ENCODE data around the gene SLC2A5. TPM values are rescaled to one million over a fixed set of nuclear protein-coding genes. Genes with fewer than 3 reads are reported as not detected.

The SLC2A5 gene
- total and polyA plus RNA-seq, 12 donors = 0.50 to 29.9 (median 4.3) TPM

GRCh38 chr1:8992936-8993687 lies 76.3 kb downstream of the SLC2A5 start:
- no peaks in the 10 kb centered on the region for H3K36me3 ChIP-seq (replicated peaks in 1 of 2)
- H3K27ac ChIP-seq = no peak overlapping the region
- intact Hi-C loops (cut with DNase I) = no loop called here
- peaks cover 0 to 2% of the 10 kb centered on the region in 2 donors for H3K4me1 ChIP-seq (replicated peaks in 1 of 2)
- H3K27me3 ChIP-seq = no peaks in the 10 kb centered on the region
- WGBS, 4 donors = 90 to 94% (median 93%) methylated on average over 8 of the region's 8 CpGs
- no peak overlapping the region for H3K4me3 ChIP-seq
- H3K9me3 ChIP-seq (replicated peaks in 1 of 3) = no peaks in the 10 kb centered on the region
- no peak for DNase-seq
- TF ChIP-seq POLR2A (IDR thresholded peaks at IDR 0.05) = no peak
- TF ChIP-seq CTCF (IDR thresholded peaks at IDR 0.05) = peak in 1 of 6 experiments; percentile 18

- Histone ChIP-seq H3K36me3 (replicated peaks in 1 of 2) (no peaks in the 10 kb centered on the region), H3K27ac (no peak overlapping the region), H3K27me3 (no peaks in the 10 kb centered on the region), H3K9me3 (replicated peaks in 1 of 3) (no peaks in the 10 kb centered on the region), H3K4me3 (no peak overlapping the region), H3K4me1 (replicated peaks in 1 of 2) (peaks cover 0 to 7% of the 10 kb centered on the region in 2 donors)
- 66 to 78% (median 73%) methylated on average over 3 to 4 of the region's 4 CpGs for WGBS, 4 donors
- intact Hi-C loops (cut with DNase I) = loop anchor here (5.0 kb wide), 2 partner anchors 68 to 128 kb away; no protein-coding TSS in a partner anchor
- DNase-seq = no peak
- no peak for TF ChIP-seq CTCF (IDR thresholded peaks at IDR 0.05)
Observed at GRCh38 chr1:8989821-8990220, 79.6 kb downstream of the SLC2A5 start.

GRCh38 chr1:8989061-8989460 lies 80.4 kb downstream of the SLC2A5 start:
- H3K4me1 ChIP-seq (replicated peaks in 1 of 2) = peaks cover 0 to 7% of the 10 kb centered on the region in 2 donors

GRCh38 chr1:8988618-8988967 lies 80.8 kb downstream of the SLC2A5 start:
- WGBS, 4 donors = 56 to 68% (median 67%) methylated on average over 9 to 13 of the region's 13 CpGs
- DNase-seq = no peak
- no peaks in the 10 kb centered on the region for H3K9me3 ChIP-seq (replicated peaks in 1 of 3)
- intact Hi-C loops (cut with DNase I) = loop anchor here (5.0 kb wide), 2 partner anchors 66 to 126 kb away; no protein-coding TSS in a partner anchor
- no peak overlapping the region for H3K27ac ChIP-seq
- H3K27me3 ChIP-seq = no peaks in the 10 kb centered on the region
- H3K36me3 ChIP-seq (replicated peaks in 1 of 2) = no peaks in the 10 kb centered on the region
- peaks cover 0 to 7% of the 10 kb centered on the region in 2 donors for H3K4me1 ChIP-seq (replicated peaks in 1 of 2)
- H3K4me3 ChIP-seq = no peak overlapping the region
- no peak for TF ChIP-seq POLR2A (IDR thresholded peaks at IDR 0.05)
- TF ChIP-seq CTCF (IDR thresholded peaks at IDR 0.05) = no peak

More at GRCh38 chr1:8989061-8989460, 80.4 kb downstream of the SLC2A5 start:
- H3K9me3 ChIP-seq (replicated peaks in 1 of 3) = no peaks in the 10 kb centered on the region
- DNase-seq = no peak
- H3K27ac ChIP-seq = no peak overlapping the region
- WGBS, 4 donors = 87 to 95% (median 88%) methylated on average over 4 to 11 of the region's 11 CpGs
- no peaks in the 10 kb centered on the region for H3K36me3 ChIP-seq (replicated peaks in 1 of 2)
- no peak overlapping the region for H3K4me3 ChIP-seq
- no peaks in the 10 kb centered on the region for H3K27me3 ChIP-seq
- TF ChIP-seq CTCF (IDR thresholded peaks at IDR 0.05) = no peak
- no peak for TF ChIP-seq POLR2A (IDR thresholded peaks at IDR 0.05)
- intact Hi-C loops (cut with DNase I) = loop anchor here (5.0 kb wide), 2 partner anchors 67 to 127 kb away; no protein-coding TSS in a partner anchor

Measured in adrenal gland (tissue), 12 donors.